ENCODE measurements around the gene CDCA5. TPM values are rescaled to one million over a fixed set of nuclear protein-coding genes. Genes with fewer than 3 reads are reported as not detected.

CDCA5 gene
- total RNA-seq, 4 donors from 2014 or later: 0.66 to 1.9 TPM; not detected in 2

DNA sequence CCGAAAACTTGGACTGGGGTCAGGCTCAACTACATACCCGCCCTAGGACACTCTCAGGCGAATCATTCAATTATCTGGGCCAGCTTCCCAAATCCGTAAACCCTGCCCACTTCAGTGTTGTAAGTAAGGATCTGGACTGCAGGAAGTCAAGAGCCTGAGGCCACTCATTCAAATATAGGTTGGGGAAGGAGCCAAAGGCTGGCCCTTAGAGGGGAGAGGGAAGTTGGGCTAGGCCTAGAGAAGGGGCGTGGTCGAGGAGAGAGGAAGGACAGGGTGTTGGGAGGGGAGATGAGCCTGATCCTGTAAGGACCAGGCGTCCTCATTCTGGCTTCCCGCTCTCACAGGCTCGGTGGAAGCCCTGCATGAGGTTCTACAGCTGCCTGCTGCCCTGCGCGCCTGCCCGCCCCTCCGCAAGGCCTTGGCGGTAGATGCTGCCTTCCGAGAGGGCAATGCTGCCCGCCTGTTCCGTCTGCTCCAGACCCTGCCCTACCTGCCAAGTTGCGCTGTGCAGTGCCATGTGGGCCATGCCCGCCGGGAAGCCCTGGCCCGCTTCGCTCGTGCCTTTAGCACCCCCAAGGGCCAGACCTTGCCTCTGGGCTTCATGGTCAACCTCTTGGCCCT, 39.8 kb downstream of the CDCA5 start:
- TF ChIP-seq, protein P1, sequence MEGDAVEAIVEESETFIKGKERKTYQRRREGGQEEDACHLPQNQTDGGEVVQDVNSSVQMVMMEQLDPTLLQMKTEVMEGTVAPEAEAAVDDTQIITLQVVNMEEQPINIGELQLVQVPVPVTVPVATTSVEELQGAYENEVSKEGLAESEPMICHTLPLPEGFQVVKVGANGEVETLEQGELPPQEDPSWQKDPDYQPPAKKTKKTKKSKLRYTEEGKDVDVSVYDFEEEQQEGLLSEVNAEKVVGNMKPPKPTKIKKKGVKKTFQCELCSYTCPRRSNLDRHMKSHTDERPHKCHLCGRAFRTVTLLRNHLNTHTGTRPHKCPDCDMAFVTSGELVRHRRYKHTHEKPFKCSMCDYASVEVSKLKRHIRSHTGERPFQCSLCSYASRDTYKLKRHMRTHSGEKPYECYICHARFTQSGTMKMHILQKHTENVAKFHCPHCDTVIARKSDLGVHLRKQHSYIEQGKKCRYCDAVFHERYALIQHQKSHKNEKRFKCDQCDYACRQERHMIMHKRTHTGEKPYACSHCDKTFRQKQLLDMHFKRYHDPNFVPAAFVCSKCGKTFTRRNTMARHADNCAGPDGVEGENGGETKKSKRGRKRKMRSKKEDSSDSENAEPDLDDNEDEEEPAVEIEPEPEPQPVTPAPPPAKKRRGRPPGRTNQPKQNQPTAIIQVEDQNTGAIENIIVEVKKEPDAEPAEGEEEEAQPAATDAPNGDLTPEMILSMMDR (IDR thresholded peaks at IDR 0.05; ENCODE audit: low read depth): no peak

- TF ChIP-seq, protein P1 (IDR thresholded peaks at IDR 0.05; ENCODE audit: low read depth): no peak
These were observed 40.9 kb downstream of the CDCA5 start for GRCh38 chr11:65042891-65043290.

DNA sequence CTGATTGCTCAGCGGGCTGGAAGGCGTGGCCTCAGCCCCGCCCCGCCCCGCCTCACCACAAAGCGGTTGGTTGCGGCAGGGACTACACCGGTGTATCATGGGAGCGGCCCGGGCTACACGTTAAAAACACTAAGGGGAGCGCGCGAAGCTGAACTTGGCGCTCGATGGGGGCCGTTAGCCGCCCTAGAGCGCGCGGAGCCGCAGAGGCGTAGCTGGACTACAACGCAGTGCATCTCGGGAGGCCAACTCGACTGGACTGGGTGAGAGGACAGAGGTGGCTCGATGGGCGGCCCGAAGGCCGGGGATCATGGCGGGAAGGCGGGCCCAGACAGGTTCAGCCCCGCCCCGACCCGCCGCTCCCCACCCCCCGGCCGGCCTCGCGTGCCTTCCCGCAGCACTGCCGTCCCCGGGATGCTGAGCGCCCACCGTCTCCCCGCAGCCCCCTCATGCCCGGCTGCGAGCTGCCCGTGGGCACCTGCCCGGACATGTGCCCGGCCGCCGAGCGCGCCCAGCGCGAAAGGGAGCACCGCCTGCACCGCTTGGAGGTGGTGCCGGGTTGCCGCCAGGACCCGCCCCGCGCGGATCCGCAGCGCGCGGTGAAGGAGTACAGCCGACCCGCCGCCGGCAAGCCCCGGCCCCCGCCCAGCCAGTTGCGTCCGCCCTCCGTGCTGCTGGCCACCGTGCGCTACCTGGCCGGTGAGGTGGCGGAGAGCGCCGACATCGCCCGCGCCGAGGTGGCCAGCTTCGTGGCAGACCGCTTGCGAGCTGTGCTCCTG, 42.8 kb downstream of the CDCA5 start, which contains the start of gene SAC3D1:
SAC3D1 (plus strand) TSS at position 364 of the 776 bp plus-strand sequence; CDS start at position 447, 83 bp downstream.
- TF ChIP-seq, protein P1 (IDR thresholded peaks at IDR 0.05; ENCODE audit: low read depth): no peak

DNA sequence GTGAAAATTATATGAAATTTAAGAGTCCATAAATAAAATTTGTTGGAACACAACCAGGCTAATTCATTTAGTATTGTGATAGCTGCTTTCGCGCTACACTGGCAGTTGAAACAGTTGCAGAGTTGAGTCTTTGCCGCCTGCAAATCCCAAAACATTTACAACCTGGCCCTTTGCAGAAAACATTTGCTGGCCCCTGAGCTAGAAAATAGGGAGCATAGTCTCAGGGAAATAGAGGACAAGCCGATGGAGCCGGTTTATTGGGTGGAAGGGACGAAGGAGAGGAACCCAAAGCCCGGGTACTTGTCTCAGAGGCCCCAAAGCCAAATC, 43.4 kb downstream of the CDCA5 start:
- TF ChIP-seq, protein P1 (IDR thresholded peaks at IDR 0.05; ENCODE audit: low read depth): no peak

GRCh38 chr11:65036931-65037330, 46.9 kb downstream of the CDCA5 start:
- TF ChIP-seq, protein P1 (IDR thresholded peaks at IDR 0.05; ENCODE audit: low read depth): no peak

DNA sequence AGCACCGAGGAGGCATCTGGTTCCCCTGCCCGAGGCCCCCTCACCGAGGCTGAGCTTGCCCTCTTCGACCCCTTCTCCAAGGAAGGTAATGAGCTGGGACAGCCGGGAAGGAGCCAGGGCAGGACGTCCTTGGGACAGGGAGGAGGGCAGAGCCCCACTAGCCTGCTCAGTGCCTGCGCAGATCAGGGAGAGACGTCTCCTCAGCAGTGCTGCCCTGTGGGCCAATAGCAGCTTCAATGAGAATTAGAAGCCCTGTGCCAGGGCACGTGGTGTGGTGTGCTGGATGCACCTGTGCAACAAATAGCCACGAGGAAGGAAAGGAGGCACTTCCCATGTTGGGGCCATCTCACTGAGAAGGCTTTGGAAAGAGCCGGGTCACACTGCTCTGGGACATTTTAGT, 48.3 kb downstream of the CDCA5 start:
- TF ChIP-seq, protein P1 (IDR thresholded peaks at IDR 0.05; ENCODE audit: low read depth): no peak

DNA sequence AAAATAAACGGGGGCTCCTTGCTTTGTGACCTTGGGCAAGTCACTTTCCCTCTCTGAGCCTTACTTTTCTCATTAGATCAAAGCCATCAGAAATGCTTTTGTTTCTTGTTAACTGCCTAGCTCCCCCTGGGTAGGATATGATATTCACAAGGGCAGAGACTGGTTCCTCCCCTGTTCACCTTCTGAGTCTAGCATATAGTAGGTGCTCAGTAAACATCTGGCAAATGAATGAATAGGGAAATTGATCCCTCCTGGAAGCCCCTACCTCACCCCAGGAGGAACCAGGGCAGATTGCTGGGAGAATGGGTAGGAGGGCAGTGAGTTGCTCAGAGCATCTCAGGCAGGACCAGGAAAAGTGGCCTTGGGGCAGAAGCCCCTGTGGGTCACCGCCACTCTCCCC, 49.4 kb downstream of the CDCA5 start:
- TF ChIP-seq, protein P1 (IDR thresholded peaks at IDR 0.05; ENCODE audit: low read depth): no peak

All from subcutaneous adipose tissue (tissue), 4 donors.